Adrenal gland (tissue), 5 donors: Measurements from ENCODE around the gene CCDC170.

ENCODE experiments used
- POLR2A ChIP-seq, 2 donors: fragments of 450-650 bp; IDR thresholded peaks; one replicate each; pipeline ENCODE4 v1.6.1; 2017; ENCODE audit warnings: antibody characterized with exemption in 2 of 2, mild to moderate bottlenecking in 2 of 2, moderate library complexity in 1 of 2
- TF ChIP-seq, protein P1 (sequence below), 6 experiments: fragments of 450-650 bp in 4 of 6; fragments of 200-600 bp in 2 of 6; sonication (generic) in 1 of 6; IDR thresholded peaks; 1 replicate in 5 of 6; 2 replicates in 1 of 6; pipeline versions ENCODE4 v1.5.1 to v1.8.0; 2016 to 2021; ENCODE audit warnings: antibody characterized with exemption in 6 of 6, mild to moderate bottlenecking in 2 of 6, moderate library complexity in 1 of 6
- donor health status: DM: no; HTN: no; CAD: no.

DNA sequence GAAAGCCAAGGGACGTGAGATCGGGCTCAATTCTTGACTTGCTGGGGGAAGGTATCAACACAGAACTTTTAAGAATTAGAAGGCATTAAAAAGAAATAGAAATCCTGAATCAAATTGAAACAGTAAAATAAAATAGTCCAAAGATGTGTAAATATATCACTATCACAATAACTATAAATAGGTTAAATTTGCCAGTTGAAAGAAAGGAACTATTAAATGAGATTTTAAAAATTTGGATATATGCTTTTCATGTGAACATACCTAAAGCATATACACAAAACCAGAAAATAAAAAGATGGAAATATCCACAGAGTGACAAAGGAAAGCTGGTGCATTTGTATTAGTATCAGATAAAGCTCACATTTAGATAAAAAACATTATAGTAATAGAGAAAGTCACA lies 161.3 kb downstream of the CCDC170 start:
- no peak for TF ChIP-seq POLR2A (IDR thresholded peaks at IDR 0.05)
- TF ChIP-seq, protein P1, sequence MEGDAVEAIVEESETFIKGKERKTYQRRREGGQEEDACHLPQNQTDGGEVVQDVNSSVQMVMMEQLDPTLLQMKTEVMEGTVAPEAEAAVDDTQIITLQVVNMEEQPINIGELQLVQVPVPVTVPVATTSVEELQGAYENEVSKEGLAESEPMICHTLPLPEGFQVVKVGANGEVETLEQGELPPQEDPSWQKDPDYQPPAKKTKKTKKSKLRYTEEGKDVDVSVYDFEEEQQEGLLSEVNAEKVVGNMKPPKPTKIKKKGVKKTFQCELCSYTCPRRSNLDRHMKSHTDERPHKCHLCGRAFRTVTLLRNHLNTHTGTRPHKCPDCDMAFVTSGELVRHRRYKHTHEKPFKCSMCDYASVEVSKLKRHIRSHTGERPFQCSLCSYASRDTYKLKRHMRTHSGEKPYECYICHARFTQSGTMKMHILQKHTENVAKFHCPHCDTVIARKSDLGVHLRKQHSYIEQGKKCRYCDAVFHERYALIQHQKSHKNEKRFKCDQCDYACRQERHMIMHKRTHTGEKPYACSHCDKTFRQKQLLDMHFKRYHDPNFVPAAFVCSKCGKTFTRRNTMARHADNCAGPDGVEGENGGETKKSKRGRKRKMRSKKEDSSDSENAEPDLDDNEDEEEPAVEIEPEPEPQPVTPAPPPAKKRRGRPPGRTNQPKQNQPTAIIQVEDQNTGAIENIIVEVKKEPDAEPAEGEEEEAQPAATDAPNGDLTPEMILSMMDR (IDR thresholded peaks at IDR 0.05): no peak
